Progenitor cell of endocrine pancreas (in vitro differentiated cells): ENCODE measurements around the gene KSR1. TPM values are rescaled to one million over a fixed set of nuclear protein-coding genes. Genes with fewer than 3 reads are reported as not detected.
"Not testable (repeated sequence)": the region's sequence is repeated elsewhere in the genome, so short reads cannot be mapped to it uniquely, and the experiment has no call there.

Experiments
- DNase-seq: peaks from one replicate; pipeline ENCODE4 v3.0.0; 2021; ENCODE audit warnings: low spot score; ENCODE audit not compliant: unreplicated experiment
- H3K27ac Mint-ChIP-seq: 2 replicates; pipeline ENCODE4 v1.8.0; 2021; ENCODE audit warnings: mild to moderate bottlenecking, moderate library complexity, mixed read lengths
- H3K27me3 Mint-ChIP-seq: 2 replicates; pipeline ENCODE4 v1.8.0; 2021; ENCODE audit warnings: mixed read lengths
- H3K36me3 Mint-ChIP-seq: 2 replicates; pipeline ENCODE4 v1.8.0; 2022; ENCODE audit warnings: mixed read lengths; ENCODE audit not compliant: insufficient read depth
- H3K4me1 Mint-ChIP-seq: 2 replicates; pipeline ENCODE4 v1.8.0; 2021; ENCODE audit warnings: low read depth, mixed read lengths
- H3K4me3 Mint-ChIP-seq: 2 replicates; pipeline ENCODE4 v1.8.0; 2021; ENCODE audit warnings: low read depth, mild to moderate bottlenecking, moderate library complexity, mixed read lengths
- H3K9me3 Mint-ChIP-seq: 2 replicates; pipeline ENCODE4 v1.8.0; 2021; ENCODE audit warnings: low read depth, mixed read lengths
- total RNA-seq: library from RNA; stranded (reverse); gene quantifications from 2 replicates; pipeline ENCODE4 v1.2.1, GENCODE V29; 2021
- TF ChIP-seq, protein P1 (sequence below): fragments of 200-600 bp; sonication (generic); IDR thresholded peaks from one replicate; pipeline ENCODE4 v1.5.0; 2021; ENCODE audit warnings: antibody characterized with exemption, mild to moderate bottlenecking; ENCODE audit not compliant: unreplicated experiment

The KSR1 gene
- total RNA-seq, 1 donor from 2014 or later, result 70.1 TPM

DNA sequence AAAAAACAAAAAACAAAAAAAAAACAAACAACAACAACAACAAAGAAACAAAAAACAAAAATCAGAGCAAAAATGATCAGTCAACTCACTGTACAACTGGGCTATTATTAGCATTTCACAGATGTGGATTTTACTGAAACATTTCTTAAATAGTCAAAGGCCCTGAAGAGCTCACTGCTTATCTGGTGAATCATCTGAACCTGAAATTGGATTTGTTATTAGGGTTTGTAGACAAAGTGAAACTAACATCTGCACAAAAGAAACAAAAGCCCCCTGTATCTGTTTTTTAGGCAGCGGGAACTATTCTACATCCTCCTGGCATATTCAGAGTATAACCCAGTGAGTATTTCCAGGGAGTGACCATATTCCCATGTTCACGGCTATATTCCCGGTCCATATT, 32.6 kb upstream of the KSR1 start:
- Mint-ChIP-seq H3K36me3 (no peaks in the 10 kb centered on the region), H3K4me1 (no peaks in the 10 kb centered on the region), H3K27me3 (no peaks in the 10 kb centered on the region), H3K9me3 (no peaks in the 10 kb centered on the region), H3K4me3 (no peak overlapping the region), H3K27ac (no peak overlapping the region)
- TF ChIP-seq, protein P1, sequence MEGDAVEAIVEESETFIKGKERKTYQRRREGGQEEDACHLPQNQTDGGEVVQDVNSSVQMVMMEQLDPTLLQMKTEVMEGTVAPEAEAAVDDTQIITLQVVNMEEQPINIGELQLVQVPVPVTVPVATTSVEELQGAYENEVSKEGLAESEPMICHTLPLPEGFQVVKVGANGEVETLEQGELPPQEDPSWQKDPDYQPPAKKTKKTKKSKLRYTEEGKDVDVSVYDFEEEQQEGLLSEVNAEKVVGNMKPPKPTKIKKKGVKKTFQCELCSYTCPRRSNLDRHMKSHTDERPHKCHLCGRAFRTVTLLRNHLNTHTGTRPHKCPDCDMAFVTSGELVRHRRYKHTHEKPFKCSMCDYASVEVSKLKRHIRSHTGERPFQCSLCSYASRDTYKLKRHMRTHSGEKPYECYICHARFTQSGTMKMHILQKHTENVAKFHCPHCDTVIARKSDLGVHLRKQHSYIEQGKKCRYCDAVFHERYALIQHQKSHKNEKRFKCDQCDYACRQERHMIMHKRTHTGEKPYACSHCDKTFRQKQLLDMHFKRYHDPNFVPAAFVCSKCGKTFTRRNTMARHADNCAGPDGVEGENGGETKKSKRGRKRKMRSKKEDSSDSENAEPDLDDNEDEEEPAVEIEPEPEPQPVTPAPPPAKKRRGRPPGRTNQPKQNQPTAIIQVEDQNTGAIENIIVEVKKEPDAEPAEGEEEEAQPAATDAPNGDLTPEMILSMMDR, result no peak
- no peak for DNase-seq

DNA sequence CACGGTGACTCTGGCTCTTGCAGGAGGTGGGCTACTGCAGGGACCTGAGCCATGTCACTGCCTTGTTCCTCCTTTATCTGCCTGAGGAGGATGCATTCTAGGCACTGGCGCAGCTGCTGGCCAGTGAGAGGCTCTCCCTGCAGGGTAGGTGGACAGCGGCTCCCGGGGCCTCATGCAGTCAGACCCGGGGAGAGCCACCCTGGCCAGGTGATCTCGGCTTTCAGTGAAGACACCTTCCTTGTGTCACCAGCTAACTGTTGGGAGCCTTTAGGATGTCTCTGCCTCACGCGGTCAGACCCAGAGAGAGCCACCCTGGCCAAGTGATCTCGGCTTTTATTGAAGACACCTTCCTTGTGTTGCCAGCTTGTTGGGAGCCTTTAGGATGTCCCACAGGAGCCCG, 31.7 kb upstream of the KSR1 start:
- TF ChIP-seq, protein P1, result no peak
- H3K36me3 Mint-ChIP-seq, result no peaks in the 10 kb centered on the region
- no peak overlapping the region for H3K27ac Mint-ChIP-seq
- H3K9me3 Mint-ChIP-seq, result no peaks in the 10 kb centered on the region
- H3K27me3 Mint-ChIP-seq, result no peaks in the 10 kb centered on the region
- no peaks in the 10 kb centered on the region for H3K4me1 Mint-ChIP-seq
- no peak overlapping the region for H3K4me3 Mint-ChIP-seq
- DNase-seq, result no peak

DNA sequence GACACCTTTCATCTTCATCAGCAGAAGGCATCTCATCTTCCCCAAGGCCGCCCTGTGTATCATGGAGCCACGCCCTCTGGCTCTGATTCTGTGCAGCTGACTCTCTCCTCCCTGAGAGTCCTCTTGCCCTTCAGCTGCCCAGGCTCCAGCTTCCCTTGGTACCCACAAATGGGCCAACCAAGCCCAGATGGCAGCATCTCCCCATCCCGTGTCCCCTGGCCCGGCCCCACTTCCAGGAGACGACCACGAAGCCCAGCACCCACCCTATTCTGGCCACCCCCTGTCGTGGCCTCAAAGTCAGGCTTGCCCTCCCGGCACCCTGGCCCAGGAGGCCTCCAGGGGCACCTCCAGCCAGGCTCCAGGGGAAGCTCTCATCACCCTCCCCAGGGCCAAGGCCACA, 31.3 kb upstream of the KSR1 start:
- H3K27ac Mint-ChIP-seq, result no peak overlapping the region
- H3K4me3 Mint-ChIP-seq, result no peak overlapping the region
- TF ChIP-seq, protein P1, result no peak
- H3K9me3 Mint-ChIP-seq, result no peaks in the 10 kb centered on the region
- no peak for DNase-seq
- H3K27me3 Mint-ChIP-seq, result no peaks in the 10 kb centered on the region
- no peaks in the 10 kb centered on the region for H3K4me1 Mint-ChIP-seq
- no peaks in the 10 kb centered on the region for H3K36me3 Mint-ChIP-seq

DNA sequence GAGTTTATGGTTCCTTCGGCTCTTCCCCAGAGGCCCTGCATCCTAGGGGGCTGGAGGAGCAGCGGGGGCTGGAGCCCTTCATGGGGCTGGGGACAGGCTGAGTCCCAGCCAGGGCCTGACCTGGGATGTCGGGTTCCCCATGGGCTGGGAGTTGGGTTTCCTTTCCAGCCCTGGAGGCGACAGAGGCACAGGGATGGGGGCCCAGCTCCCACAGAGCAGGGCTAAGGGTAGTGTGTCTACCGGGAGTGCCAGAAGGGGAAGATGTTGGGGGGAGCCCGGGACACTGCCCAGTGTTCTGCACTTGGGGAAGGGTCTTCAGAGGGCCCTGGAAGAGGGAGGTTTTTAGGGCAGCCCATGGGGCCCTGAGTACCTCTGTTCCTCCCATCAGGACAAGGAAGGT, 30.7 kb upstream of the KSR1 start:
- H3K27ac Mint-ChIP-seq, H3K4me3 Mint-ChIP-seq, H3K4me1 Mint-ChIP-seq, H3K9me3 Mint-ChIP-seq, H3K27me3 Mint-ChIP-seq, DNase-seq, H3K36me3 Mint-ChIP-seq: not testable (repeated sequence)

DNA sequence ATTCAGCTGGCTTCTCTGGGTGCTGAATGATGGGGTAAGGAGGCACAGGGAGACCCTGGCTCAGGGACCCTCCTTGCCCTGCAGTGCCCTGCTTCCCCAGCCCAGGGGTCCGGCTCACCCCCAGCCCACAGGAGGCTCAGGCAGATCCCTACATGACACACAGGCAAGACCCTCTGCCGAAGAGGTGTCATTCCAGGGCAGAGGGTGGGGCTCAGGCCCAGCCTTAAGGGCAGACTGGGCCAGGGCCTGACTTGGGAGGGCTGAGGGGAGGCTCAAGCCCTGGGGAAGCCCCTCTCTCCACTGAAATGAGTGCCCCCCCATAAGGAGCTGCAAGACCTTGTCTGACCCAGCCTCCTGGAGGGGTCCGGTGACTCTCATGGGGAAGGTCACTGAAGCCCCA, 30.3 kb upstream of the KSR1 start:
- Mint-ChIP-seq H3K4me1 (no peaks in the 10 kb centered on the region), H3K9me3 (no peaks in the 10 kb centered on the region), H3K27me3 (no peaks in the 10 kb centered on the region), H3K27ac (no peak overlapping the region), H3K4me3 (no peak overlapping the region), H3K36me3 (no peaks in the 10 kb centered on the region)
- TF ChIP-seq, protein P1, result no peak
- no peak for DNase-seq

DNA sequence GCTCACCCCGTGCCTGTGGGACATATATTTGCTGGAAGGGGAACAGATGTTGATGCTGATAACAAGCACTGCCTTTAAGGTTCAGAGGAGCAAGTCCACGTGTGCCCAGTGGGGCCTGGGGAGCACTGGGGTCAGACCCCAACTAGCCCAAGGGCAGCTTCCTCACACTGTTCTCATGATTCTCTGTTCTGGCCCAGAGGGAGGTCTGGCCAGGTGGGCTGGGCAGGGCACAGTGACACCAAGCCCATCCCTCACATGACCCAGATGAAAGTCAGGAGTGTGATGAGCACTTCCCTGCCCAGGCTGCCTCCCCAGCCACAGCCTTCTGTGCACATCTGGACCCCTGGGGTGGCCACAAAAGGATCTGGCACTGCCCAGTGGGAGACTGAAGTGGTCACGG, 29.8 kb upstream of the KSR1 start:
- not testable (repeated sequence) for H3K4me3 Mint-ChIP-seq, H3K4me1 Mint-ChIP-seq, H3K9me3 Mint-ChIP-seq, H3K27ac Mint-ChIP-seq, DNase-seq, H3K36me3 Mint-ChIP-seq, H3K27me3 Mint-ChIP-seq

DNA sequence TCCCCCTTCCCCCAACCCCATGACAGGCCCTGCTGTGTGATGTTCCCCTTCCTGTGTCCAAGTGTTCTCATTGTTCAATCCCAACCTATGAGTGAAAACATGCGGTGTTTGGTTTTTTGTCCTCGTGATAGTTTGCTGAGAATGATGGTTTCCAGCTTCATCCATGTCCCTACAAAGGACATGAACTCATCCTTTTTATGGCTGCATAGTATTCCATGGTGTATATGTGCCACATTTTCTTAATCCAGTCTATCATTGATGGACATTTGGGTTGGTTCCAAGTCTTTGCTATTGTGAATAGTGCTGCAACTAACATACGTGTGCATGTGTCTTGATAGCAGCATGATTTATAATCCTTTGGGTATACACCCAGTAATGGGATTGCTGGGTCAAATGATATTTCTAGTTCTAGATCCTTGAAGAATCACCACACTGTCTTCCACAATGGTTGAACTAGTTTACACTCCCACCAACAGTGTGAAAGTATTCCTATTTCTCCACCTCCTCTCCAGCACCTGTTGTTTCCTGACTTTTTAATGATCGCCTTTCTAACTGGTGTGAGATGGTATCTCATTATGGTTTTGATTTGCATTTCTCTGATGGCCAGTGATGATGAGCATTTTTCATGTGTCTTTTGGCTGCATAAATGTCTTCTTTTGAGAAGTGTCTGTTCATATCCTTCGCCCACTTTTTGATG, 28.9 kb upstream of the KSR1 start:
- H3K36me3 Mint-ChIP-seq, H3K4me3 Mint-ChIP-seq, H3K27ac Mint-ChIP-seq, H3K27me3 Mint-ChIP-seq, H3K9me3 Mint-ChIP-seq, DNase-seq, H3K4me1 Mint-ChIP-seq: not testable (repeated sequence)
